Measurements from ENCODE around the gene MSH5. TPM values are rescaled to one million over a fixed set of nuclear protein-coding genes. Genes with fewer than 3 reads are reported as not detected.

Gene MSH5
- total RNA-seq, 6 donors from 2014 or later, result 7.3 to 52.4 (median 13.1) TPM

- ATAC-seq (ENCODE audit: low FRiP score in 2 of 2) (peak in 1 of 2 donors; percentile 58), DNase-seq (peak in 1 of 2 donors; percentile 84)
- Histone ChIP-seq H3K27me3 (no peaks in the 10 kb centered on the region), H3K4me1 (peaks cover 0 to 9% (median 7%) of the 10 kb centered on the region in 4 donors), H3K4me3 (peak overlapping the region in 2 of 4 donors; percentile 9 to 18), H3K36me3 (no peaks in the 10 kb centered on the region), H3K27ac (no peak overlapping the region), H3K9me3 (no peaks in the 10 kb centered on the region)
- TF ChIP-seq POLR2AphosphoS5 (IDR thresholded peaks at IDR 0.05), result no peak
- TF ChIP-seq EP300 (IDR thresholded peaks at IDR 0.05), result no peak
- no peak for TF ChIP-seq CTCF (IDR thresholded peaks at IDR 0.05)
- no peak for TF ChIP-seq POLR2A (IDR thresholded peaks at IDR 0.05)
- WGBS, 2 donors, result 56 to 69% methylated on average over 35 to 42 of the region's 42 CpGs
Observed at GRCh38 chr6:31765910-31766794, 26.3 kb downstream of the MSH5 start.

- DNase-seq, result no peak
- WGBS, 2 donors, result 81 to 83% methylated on average over 6 of the region's 6 CpGs
- TF ChIP-seq CTCF (IDR thresholded peaks at IDR 0.05) (no peak), POLR2AphosphoS5 (IDR thresholded peaks at IDR 0.05) (no peak), POLR2A (IDR thresholded peaks at IDR 0.05) (no peak), EP300 (IDR thresholded peaks at IDR 0.05) (no peak)
- Histone ChIP-seq H3K27me3 (no peaks in the 10 kb centered on the region), H3K9me3 (no peaks in the 10 kb centered on the region), H3K4me1 (peaks cover 0 to 9% (median 7%) of the 10 kb centered on the region in 4 donors), H3K4me3 (no peak overlapping the region), H3K27ac (no peak overlapping the region), H3K36me3 (no peaks in the 10 kb centered on the region)
- no peak for ATAC-seq (ENCODE audit: low FRiP score in 2 of 2)
Observed at GRCh38 chr6:31767096-31767645, 27.4 kb downstream of the MSH5 start.

GRCh38 chr6:31768363-31769257 lies 28.8 kb downstream of the MSH5 start:
- Histone ChIP-seq H3K27ac (peak overlapping the region in 1 of 4 donors; percentile 60), H3K9me3 (no peaks in the 10 kb centered on the region), H3K27me3 (no peaks in the 10 kb centered on the region), H3K4me1 (peaks cover 2 to 6% (median 4%) of the 10 kb centered on the region in 4 donors), H3K36me3 (no peaks in the 10 kb centered on the region), H3K4me3 (no peak overlapping the region)
- ATAC-seq (ENCODE audit: low FRiP score in 2 of 2) (peak in 1 of 2 donors; percentile 50), DNase-seq (no peak)
- TF ChIP-seq EP300 (IDR thresholded peaks at IDR 0.05), result no peak
- TF ChIP-seq POLR2AphosphoS5 (IDR thresholded peaks at IDR 0.05), result no peak
- no peak for TF ChIP-seq CTCF (IDR thresholded peaks at IDR 0.05)
- no peak for TF ChIP-seq POLR2A (IDR thresholded peaks at IDR 0.05)
- 79 to 83% methylated on average over 18 of the region's 18 CpGs for WGBS, 2 donors

GRCh38 chr6:31769684-31770371 lies 30.0 kb downstream of the MSH5 start:
- no peak for TF ChIP-seq POLR2A (IDR thresholded peaks at IDR 0.05)
- peak; percentile 78 to 91 (median 86) for TF ChIP-seq CTCF (IDR thresholded peaks at IDR 0.05)
- TF ChIP-seq POLR2AphosphoS5 (IDR thresholded peaks at IDR 0.05), result no peak
- TF ChIP-seq EP300 (IDR thresholded peaks at IDR 0.05), result no peak
- peak; percentile 83 to 88 for ATAC-seq (ENCODE audit: low FRiP score in 2 of 2)
- H3K9me3 ChIP-seq, result no peaks in the 10 kb centered on the region
- no peak overlapping the region for H3K4me3 ChIP-seq
- H3K36me3 ChIP-seq, result no peaks in the 10 kb centered on the region
- DNase-seq, result peak in 1 of 2 donors; percentile 90
- H3K4me1 ChIP-seq, result peaks cover 0 to 6% (median 4%) of the 10 kb centered on the region in 4 donors
- no peak overlapping the region for H3K27ac ChIP-seq
- 52% methylated on average over 12 of the region's 12 CpGs for WGBS, 2 donors
- H3K27me3 ChIP-seq, result no peaks in the 10 kb centered on the region
